Skin of body (tissue), 2 donors: ENCODE results near the gene RBM20. TPM values are rescaled to one million over a fixed set of nuclear protein-coding genes. Genes with fewer than 3 reads are reported as not detected.
"Not testable (repeated sequence)": the region's sequence is repeated elsewhere in the genome, so short reads cannot be mapped to it uniquely, and the experiment has no call there.

Experiments used
- DNase-seq: peaks from one replicate; lab custom pipeline; 2025; lab: John Stamatoyannopoulos, UW
- total RNA-seq: library from RNA; depleted of rRNA; stranded (reverse); fragments of >200 nt; gene quantifications from one replicate; pipeline ENCODE4 v1.2.3, GENCODE V29; 2014

RBM20 gene
- total RNA-seq, 1 donor from 2014 or later: 2.4 TPM

DNA sequence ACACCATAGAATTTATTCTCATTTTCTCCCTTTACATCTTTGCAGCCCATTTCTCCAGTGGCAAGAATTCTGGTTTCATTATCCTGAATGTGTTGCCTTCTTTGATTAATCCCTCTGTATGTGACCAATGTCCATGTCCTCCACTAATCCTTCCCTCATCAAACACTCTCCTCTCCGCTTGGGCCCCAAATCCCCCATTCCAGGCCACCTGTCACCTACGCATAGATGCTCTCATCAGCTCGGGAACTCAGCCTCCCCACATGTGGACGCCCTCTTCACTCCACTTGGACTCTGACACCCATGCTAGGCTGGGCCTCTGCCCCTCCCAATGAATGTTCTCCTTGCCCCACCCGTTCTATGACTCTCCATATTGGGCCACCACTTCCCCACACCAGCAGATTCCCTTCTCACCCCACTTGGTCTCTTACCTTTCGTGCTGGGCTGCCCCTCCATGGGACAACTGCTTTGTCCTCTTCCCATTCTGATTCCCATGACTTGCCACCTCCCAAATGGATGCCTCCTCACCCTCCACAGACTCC is 18.7 kb upstream of the RBM20 start:
- no peak for DNase-seq

DNA sequence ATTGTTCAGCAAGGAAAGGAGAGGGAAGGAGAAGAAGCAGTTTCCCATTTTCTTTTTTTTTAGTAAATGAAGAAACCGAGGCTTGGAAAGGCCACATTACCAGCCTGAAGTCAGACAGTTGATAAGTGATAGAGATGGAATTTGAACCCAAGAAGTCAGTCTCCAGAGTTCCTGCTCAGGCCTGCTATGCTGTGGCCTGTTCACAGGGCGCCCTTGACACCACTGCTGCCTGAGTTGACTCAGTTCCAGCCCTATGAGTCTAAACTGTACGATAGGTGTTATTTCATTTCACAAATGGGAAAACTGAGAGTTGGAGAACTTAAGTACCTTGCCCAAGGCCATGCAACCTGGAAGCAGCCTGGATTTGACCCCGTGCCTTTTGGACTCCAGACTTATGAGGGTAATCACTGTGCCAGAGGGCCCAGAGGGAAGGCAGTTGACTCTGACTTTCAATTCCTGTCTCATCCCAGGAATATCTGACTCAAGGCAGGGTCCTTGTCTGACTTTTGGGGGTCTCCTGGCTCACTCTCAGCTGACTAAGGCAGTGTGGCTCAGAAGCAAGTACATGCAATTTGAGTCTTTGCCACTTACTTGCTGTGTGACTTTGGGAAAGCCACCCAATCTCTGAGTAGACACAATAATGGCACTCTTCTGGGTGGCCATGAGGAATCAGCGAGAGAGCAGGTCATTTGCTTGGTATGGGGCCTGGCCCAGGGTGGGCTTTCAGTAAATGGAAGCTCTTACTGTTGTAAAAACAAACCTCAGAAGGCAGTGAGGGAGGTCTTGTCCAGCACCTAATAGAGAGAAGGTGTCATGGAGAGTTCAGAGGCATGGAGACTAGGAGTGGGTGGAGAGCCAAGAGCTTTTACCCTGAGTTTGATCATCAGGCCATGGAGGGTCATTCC is 17.9 kb upstream of the RBM20 start:
- DNase-seq: no peak

- no peak for DNase-seq
These were observed 16.0 kb upstream of the RBM20 start for GRCh38 chr10:110628161-110628560.

DNA sequence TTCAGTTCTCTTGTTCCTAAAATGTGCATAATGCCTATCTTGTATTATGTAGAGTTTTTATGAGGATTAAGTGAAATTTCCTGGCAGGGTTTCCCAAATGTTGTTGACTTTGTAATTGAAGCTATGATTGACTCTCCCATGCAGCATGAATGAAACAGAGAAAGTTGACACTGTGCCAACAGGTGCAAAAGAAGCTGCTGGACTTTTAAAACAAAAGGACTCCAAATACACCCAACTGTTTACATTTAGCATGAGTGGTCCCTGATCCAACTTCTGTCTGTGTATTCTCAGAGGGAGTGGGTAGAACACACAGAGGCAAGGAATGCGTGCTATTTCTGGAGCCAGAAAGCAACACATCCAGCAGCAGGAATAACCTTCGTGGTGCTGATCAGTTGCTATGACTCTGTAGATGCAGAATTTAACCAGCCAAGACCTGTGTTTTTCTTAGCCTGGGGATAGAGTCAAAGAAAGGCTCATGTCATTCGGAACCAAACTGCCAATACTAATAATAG is 14.4 kb upstream of the RBM20 start:
- no peak for DNase-seq

- no peak for DNase-seq
These were observed 12.2 kb upstream of the RBM20 start for GRCh38 chr10:110631934-110632333.

DNA sequence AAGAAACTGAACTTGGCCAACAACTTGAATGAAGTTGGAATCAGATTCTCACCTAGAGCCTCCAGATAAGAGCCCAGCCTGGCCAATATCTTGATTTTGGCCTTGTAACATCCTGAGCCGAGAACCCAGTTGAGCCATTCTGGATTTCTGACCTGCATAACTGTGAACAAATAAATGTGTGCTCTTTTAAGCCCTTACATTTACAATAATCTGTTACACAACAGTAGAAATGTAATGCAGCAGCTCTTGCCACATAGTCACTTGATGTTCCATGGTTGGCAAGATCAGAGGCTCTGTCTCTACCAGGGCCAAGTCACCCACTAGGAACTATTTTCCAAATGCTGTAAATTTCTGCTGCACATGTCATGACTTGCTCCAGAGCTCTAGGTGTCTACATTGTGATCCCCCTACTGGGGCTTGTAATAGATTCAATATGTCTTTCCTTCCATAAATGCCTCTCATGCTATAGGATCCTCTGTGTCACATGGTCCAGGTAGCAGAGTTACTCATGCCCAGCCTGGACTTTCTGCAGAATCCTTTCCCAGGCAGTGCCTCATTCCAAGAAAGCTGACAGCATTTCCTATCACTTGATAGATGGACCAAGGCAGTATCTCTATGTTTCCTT is 11.4 kb upstream of the RBM20 start:
- no peak for DNase-seq

- DNase-seq: no peak
These were observed 9.5 kb upstream of the RBM20 start for GRCh38 chr10:110634527-110635209.

DNA sequence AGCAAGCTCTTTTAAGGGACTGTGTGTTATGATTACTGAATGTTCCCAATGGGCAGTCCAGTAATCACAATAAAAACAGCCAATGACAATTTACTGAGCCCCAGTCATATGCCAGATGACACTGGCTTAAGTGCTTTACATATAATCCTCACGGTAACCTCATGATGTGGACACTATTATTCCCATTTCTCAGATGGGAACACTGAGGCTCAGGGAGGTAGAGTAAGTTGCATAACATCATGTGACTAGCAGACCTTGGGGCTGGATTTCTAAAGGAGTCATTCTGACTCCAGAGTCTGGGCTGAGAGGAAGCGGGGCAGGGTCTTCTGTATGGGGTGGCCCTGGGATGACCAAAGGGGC is 7.6 kb upstream of the RBM20 start:
- no peak for DNase-seq

DNA sequence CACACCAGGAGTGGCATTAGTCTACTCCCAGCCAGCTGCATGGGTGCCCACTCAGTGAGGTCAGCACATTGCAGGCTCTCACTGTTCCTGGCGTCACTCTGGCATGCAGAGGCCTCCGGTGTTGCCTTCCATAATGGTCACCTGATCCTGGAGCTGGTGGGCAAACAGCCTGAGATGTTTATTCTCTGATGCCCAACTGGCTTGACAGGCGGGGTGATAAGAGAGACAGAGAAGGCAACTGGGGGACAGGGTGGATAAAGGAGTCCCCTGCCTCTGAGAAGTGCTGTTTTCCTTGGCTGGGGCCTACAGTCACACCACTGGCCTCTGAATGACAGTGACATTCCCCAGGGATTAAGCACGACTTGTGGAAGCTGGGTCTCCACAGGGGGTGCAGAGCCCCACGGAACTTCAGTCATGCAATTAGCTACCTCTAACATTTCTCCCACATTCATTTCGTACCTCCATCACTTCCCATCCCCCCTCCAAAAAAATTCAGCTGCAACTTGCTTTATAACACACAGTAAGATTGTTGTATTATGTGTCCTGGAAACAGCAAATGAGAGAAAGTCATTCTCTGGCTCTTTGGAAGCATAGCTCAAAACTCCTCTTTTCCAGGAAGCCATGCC is 7.1 kb upstream of the RBM20 start:
- no peak for DNase-seq

GRCh38 chr10:110637558-110638053 is 6.5 kb upstream of the RBM20 start:
- no peak for DNase-seq

- DNase-seq: no peak
These were observed 5.8 kb upstream of the RBM20 start for GRCh38 chr10:110638319-110638718.

- not testable (repeated sequence) for DNase-seq
These were observed 5.1 kb upstream of the RBM20 start for GRCh38 chr10:110639046-110639445.

- DNase-seq: not testable (repeated sequence)
These were observed 4.3 kb upstream of the RBM20 start for GRCh38 chr10:110639858-110640257.

DNA sequence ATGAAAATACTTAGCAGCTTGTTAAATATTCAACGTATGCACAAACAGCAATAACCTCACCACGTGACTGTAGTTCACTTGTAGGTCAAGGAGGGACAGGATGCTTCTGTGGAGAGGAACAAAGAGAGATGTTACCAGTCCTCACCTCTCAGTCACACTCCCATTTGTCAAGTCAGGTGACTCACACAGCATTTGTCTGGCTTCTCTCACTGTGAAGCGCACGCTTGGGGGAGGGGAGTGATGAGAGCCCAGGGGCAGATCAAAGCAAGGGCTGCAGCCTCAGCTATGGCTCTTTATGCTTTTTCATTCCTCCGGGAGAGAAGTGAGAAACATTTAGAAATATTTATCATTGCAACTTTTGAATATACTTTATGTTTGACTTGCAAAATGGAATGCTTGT is 2.9 kb upstream of the RBM20 start:
- no peak for DNase-seq

DNA sequence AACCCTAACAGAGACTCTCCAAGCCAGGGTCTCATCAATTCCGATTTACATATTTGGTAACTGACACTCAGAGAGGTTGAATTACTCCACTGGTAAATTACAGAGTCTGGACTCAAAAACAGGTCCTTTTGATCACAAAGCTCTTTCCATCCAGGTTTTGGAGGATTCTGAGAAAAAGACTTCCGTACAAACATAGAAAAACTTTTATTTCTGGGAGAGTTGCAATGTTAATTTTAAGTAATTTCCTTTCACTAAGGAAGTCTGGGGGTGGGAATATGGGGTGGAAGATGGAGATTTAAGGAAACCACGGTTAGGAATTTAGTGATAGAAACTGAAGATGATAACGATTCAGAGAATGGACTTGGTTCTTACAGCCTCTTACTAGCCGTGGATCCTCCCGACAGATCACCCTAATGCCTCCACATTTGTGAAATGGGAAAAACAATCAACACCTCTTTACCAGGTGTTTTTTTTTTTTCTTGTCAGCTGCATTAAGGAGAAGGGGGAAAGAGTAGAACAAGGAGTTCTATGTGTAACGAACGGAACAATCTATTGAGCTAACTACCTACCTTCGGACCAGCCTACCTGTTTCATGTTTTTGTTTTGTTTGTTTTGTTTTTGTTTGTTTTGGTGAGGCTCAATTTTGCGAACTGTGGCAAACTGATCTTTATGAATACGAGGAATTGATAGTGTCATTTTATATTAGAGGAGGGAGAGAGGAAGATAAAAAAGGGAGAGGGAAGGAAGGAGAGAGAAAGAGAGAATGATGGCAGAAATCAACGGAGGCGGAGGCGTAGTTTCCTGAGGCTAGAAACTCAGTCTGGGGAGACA is 1.7 kb upstream of the RBM20 start:
- DNase-seq: no peak

DNA sequence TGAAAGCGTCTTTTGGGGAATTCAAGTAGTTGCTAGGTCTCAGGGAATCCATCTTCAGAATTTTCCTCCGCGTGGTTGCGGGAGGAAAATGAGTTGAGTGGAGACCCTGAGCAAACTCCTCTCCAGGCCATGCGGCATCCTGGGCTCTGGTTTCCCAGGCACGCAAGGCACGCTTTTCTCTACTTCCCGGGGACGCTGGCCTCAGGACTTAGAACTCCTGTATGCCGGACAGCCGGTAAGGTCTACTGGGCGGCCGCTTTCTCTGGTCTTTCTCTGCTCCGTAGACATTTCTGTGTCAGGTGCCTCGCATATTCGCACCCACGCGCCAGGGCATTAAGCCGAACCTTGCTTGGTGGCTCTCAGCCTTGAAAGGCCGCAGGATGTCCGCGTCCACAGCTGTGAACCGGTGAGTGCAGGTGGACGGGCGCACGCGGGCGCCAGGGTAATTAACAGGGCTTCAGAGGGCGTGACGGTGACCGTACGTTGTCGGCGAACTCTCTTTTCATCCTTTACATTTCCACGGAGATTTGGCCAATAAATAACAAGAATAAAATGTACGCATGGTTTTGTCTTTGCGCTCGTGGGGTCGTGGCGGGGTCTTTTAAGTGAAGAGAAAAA is 992 bp upstream of the RBM20 start:
- no peak for DNase-seq

DNA sequence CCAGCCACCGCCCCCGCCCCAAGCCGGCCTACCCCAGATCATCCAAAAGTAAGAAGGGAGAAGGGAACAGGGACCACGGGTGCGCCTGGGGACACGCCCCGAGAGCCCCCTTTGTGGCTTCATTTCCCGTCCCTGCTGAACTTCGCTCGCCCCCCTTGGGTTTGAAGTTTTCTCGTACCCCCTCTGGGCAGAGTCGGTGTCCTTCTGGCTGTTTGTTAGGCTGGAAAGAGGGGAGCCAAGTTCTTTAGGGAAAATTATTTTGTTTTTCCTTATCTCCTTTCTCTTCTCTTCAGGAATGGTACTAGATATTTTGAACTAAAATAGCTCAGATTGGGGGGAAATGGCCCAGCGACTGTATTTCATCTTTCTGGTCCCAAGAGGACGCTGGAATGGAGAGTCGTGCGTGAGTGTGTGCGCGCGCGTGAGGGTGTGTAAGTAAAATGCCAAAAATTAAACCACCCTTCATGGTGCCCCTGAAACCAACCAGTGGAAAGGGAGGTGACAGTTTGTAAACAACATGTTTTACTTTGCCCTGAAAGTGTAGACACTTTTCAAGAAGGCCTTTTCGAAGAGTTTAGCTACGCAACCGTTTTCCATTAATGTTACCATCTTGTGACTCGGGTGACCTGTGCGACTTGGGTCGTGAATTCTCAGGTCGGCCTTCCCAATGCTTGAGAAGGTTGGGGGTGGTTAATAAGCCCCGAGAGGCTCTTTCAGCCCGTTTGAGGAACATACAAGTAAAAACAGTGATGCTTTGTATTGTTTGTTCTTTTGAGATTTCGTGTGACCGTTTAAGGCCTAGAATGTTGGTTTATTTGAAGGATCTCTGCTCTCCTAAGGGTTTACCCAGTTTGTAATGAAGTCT is 694 bp downstream of the RBM20 start:
- no peak for DNase-seq

DNA sequence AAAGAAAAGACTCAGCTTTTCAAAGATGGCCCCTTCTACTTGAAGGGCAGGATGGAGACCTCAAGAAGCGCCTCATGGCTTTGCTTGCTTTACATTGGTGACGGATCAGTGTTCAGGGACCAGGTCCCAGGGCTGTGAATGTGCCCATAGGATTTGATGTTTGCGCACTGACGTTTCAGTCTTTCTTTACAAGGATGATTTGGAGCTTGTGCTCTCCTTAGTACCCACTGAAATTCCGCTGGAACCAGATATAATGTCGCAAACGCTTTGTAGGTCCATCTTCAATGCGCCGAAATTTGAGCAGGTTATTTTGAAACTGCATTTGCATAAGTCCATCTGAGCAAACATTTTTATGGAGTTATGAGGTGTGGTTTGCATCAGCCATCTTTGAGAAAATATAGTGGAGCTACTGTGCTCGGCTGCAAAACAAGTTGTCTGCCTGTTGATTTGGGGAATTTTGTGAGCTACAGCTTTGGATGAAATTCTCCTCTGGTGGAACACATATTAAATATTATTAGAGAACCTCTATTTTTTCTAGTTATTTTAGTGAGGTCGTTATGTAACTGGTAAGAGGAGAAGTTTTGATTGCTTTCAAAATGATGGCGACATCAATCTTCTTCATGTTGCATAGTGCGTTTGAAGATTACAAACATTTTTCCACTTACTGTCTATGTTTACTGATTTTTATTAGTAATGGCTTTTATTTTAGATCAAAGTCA is 2.4 kb downstream of the RBM20 start:
- DNase-seq: no peak

- DNase-seq: no peak
These were observed 2.9 kb downstream of the RBM20 start for GRCh38 chr10:110647136-110647430.
